GM12878 (cell line): ENCODE results near the gene EHBP1L1. TPM values are rescaled to one million over a fixed set of nuclear protein-coding genes. Genes with fewer than 3 reads are reported as not detected.
A peak's percentile ranks its signal among the peaks of the same experiment; 100 is the strongest.

Source experiments
- BCL3 ChIP-seq: IDR thresholded peaks from 2 replicates; pipeline ENCODE4 v1.6.1; 2011; ENCODE audit warnings: borderline replicate concordance, low read depth, mild to moderate bottlenecking, moderate library complexity, low read length; ENCODE audit not compliant: insufficient read depth, poor library complexity, severe bottlenecking
- ELK1 ChIP-seq: IDR thresholded peaks from 2 replicates; pipeline ENCODE4 v1.6.1; 2012; ENCODE audit warnings: low read depth, low read length, improper control_type of control experiment
- EP300 ChIP-seq, 2 experiments: fragments of 150-350 bp in 1 of 2; IDR thresholded peaks; 2 replicates each; pipeline ENCODE4 v1.6.1; 2011 to 2012; ENCODE audit warnings: low read depth in 2 of 2, low read length in 2 of 2, borderline replicate concordance in 1 of 2, improper control_type of control experiment in 1 of 2, inconsistent platforms in 1 of 2; ENCODE audit not compliant: control insufficient read depth in 1 of 2
- JUND ChIP-seq: IDR thresholded peaks from 2 replicates; pipeline ENCODE4 v1.6.1; 2012; ENCODE audit warnings: low read depth, mild to moderate bottlenecking, low read length, improper control_type of control experiment, moderate library complexity
- MEF2B ChIP-seq: fragments of 450-650 bp; IDR thresholded peaks from 2 replicates; pipeline ENCODE4 v1.6.1; 2018; ENCODE audit warnings: mild to moderate bottlenecking, moderate library complexity; ENCODE audit not compliant: partially characterized antibody, poor library complexity, severe bottlenecking
- PAX8 ChIP-seq: fragments of 450-650 bp; IDR thresholded peaks from 2 replicates; pipeline ENCODE4 v1.6.1; 2017; ENCODE audit warnings: mild to moderate bottlenecking, moderate library complexity
- SUPT20H ChIP-seq: IDR thresholded peaks from 2 replicates; pipeline ENCODE4 v1.6.1; 2011; ENCODE audit warnings: low read depth, mild to moderate bottlenecking, low read length, moderate library complexity, borderline replicate concordance; ENCODE audit not compliant: control insufficient read depth
- ZNF592 ChIP-seq: fragments of 450-650 bp; IDR thresholded peaks from 2 replicates; pipeline ENCODE4 v1.6.1; 2017; ENCODE audit warnings: mild to moderate bottlenecking, moderate library complexity
- ZNF687 ChIP-seq: fragments of 450-650 bp; IDR thresholded peaks from 2 replicates; pipeline ENCODE4 v1.6.1; 2017; ENCODE audit warnings: mild to moderate bottlenecking, moderate library complexity
- polyA plus RNA-seq, 11 experiments: library from polyadenylated mRNA; depleted of rRNA in 4 of 11; unstranded in 6 of 11; stranded (reverse) in 5 of 11; fragments of >200 nt; fragmentation: Nextera tagmentation in 4 of 11; fragmentation: Illumina TruSeq in 1 of 11; extraction: Ambion mirVana in 4 of 11; extraction: Trizol in 1 of 11; gene quantifications; 1 replicate in 1 of 11; 2 replicates in 10 of 11; pipeline versions ENCODE4 v1.2.1 to v1.2.3, GENCODE V29; 2011 to 2016; ENCODE audit warnings: inconsistent platforms in 2 of 11, missing spikeins in 2 of 11, low read depth in 1 of 11
- total RNA-seq, 4 experiments: library from RNA; depleted of rRNA in 3 of 4; stranded (reverse); fragments of >200 nt in 3 of 4; fragmentation: Illumina TruSeq in 1 of 4; extraction: Trizol in 1 of 4; gene quantifications; 2 replicates each; pipeline versions ENCODE4 v1.2.1 to v1.2.3, GENCODE V29; 2013 to 2021

The EHBP1L1 gene
- total and polyA plus RNA-seq, 10 of the 15 experiments (the other 5 are each of a cell fraction or from before 2014, with no cell fraction given): 0.06 to 99.4 (median 32.7) TPM

GRCh38 chr11:65640483-65641296, 64.8 kb downstream of the EHBP1L1 start (continued):
- peak; percentile 60 for TF ChIP-seq ZNF687
- no peak for TF ChIP-seq SUPT20H
- TF ChIP-seq ELK1: no peak
- no peak for TF ChIP-seq MEF2B
- TF ChIP-seq PAX8: no peak
- no peak for TF ChIP-seq BCL3
- TF ChIP-seq JUND: no peak
- no peak for TF ChIP-seq ZNF592
- no peak for TF ChIP-seq EP300 (IDR thresholded peaks at IDR 0.05; ENCODE audit: borderline replicate concordance in 1 of 2, control insufficient read depth in 1 of 2, low read depth in 2 of 2, low read length in 2 of 2)
- TF ChIP-seq, all 136 proteins: peak for 15
